ENCODE measurements around the gene ABCB8. TPM values are rescaled to one million over a fixed set of nuclear protein-coding genes. Genes with fewer than 3 reads are reported as not detected.

Gene ABCB8
- total RNA-seq, 1 donor from 2014 or later, result 27.6 TPM

Other genes with a start within 250 kb of the ABCB8 start
- gene TMEM176B, start 228.1 kb upstream of the ABCB8 start, total RNA-seq, result 57.8 TPM
- gene TMEM176A, start 227.7 kb upstream of the ABCB8 start, total RNA-seq, result 64.3 TPM
- gene AOC1, start 175.9 kb upstream of the ABCB8 start, total RNA-seq, result 0.67 TPM
- gene KCNH2, start 50.1 kb upstream of the ABCB8 start, total RNA-seq, result 0.32 TPM
- 57.1 TPM for gene NOS3, start 37.4 kb upstream of the ABCB8 start, total RNA-seq
- not detected for gene ATG9B, start 4.0 kb upstream of the ABCB8 start, total RNA-seq
- 0.87 TPM for gene ASIC3, start 20.1 kb downstream of the ABCB8 start, total RNA-seq
- gene CDK5, start 29.4 kb downstream of the ABCB8 start, total RNA-seq, result 7.3 TPM
- gene SLC4A2, start 31.1 kb downstream of the ABCB8 start, total RNA-seq, result 130 TPM
- gene FASTK, start 52.4 kb downstream of the ABCB8 start, total RNA-seq, result 59.3 TPM
- 31.9 TPM for gene TMUB1, start 55.0 kb downstream of the ABCB8 start, total RNA-seq
- gene AGAP3, start 58.0 kb downstream of the ABCB8 start, total RNA-seq, result 86.8 TPM
- gene GBX1, start 139.2 kb downstream of the ABCB8 start, total RNA-seq, result not detected
- gene ASB10, start 158.8 kb downstream of the ABCB8 start, total RNA-seq, result not detected
- not detected for gene H2BK1, start 182.0 kb downstream of the ABCB8 start, total RNA-seq
- 38.1 TPM for gene ABCF2, start 198.8 kb downstream of the ABCB8 start, total RNA-seq
- gene CHPF2, start 204.0 kb downstream of the ABCB8 start, total RNA-seq, result 42.1 TPM
- gene SMARCD3, start 220.2 kb downstream of the ABCB8 start, total RNA-seq, result 36.5 TPM